GM23338 (cell line): Measurements from ENCODE around the gene RPL15. TPM values are rescaled to one million over a fixed set of nuclear protein-coding genes. Genes with fewer than 3 reads are reported as not detected.

Source experiments
- ATAC-seq: fragments of 200-7000 bp; cut with Tn5 transposase; 3 replicates; pipeline ENCODE4 v1.9.1; 2020
- DNase-seq: peaks from one replicate; pipeline ENCODE4 v3.0.0-alpha.2; 2015; ENCODE audit warnings: low spot score
- H2AFZ ChIP-seq: fragments of 200-600 bp; sonication (generic); 2 replicates; pipeline ENCODE4 v1.8.0; 2016; ENCODE audit warnings: antibody characterized with exemption, mild to moderate bottlenecking, moderate library complexity
- H3F3A ChIP-seq: fragments of 200-600 bp; sonication (generic); replicated peaks from 2 replicates; pipeline ENCODE4 v1.8.0; 2017; ENCODE audit warnings: antibody characterized with exemption, mixed run types, low read depth
- H3K27ac ChIP-seq: fragments of 200-600 bp; sonication (generic); 2 replicates; pipeline ENCODE4 v1.6.1; 2016; ENCODE audit warnings: low read depth
- H3K27me3 ChIP-seq: fragments of 200-600 bp; sonication (generic); 2 replicates; pipeline ENCODE4 v1.8.0; 2016; ENCODE audit warnings: mild to moderate bottlenecking, mixed run types, moderate library complexity; ENCODE audit not compliant: insufficient read depth
- H3K36me3 ChIP-seq: fragments of 200-600 bp; sonication (generic); 2 replicates; pipeline ENCODE4 v1.8.0; 2016; ENCODE audit warnings: mild to moderate bottlenecking; ENCODE audit not compliant: insufficient read depth
- H3K4me1 ChIP-seq: fragments of 200-600 bp; sonication (generic); 2 replicates; pipeline ENCODE4 v1.8.0; 2016; ENCODE audit warnings: mild to moderate bottlenecking, moderate library complexity; ENCODE audit not compliant: insufficient read depth
- H3K4me2 ChIP-seq: fragments of 200-600 bp; sonication (generic); 2 replicates; pipeline ENCODE4 v1.7.1; 2017; ENCODE audit warnings: mixed run types
- H3K4me3 ChIP-seq: fragments of 200-600 bp; sonication (generic); 2 replicates; pipeline ENCODE4 v1.6.1; 2016; ENCODE audit warnings: mixed run types
- H3K79me2 ChIP-seq: fragments of 200-600 bp; sonication (generic); replicated peaks from 2 replicates; pipeline ENCODE4 v1.8.0; 2017; ENCODE audit warnings: mild to moderate bottlenecking; ENCODE audit not compliant: insufficient read depth
- H3K9me2 ChIP-seq: fragments of 200-600 bp; sonication (generic); 2 replicates; pipeline ENCODE4 v1.8.0; 2017; ENCODE audit not compliant: insufficient read depth
- H4K20me1 ChIP-seq: fragments of 200-600 bp; sonication (generic); replicated peaks from 2 replicates; pipeline ENCODE4 v1.8.0; 2017; ENCODE audit warnings: mild to moderate bottlenecking; ENCODE audit not compliant: insufficient read depth
- H3K27ac Mint-ChIP-seq: 2 replicates; pipeline ENCODE4 v1.8.0; 2020; ENCODE audit warnings: inconsistent platforms, mild to moderate bottlenecking, moderate library complexity, mixed read lengths
- H3K27me3 Mint-ChIP-seq: 3 replicates; pipeline ENCODE4 v1.8.0; 2022; ENCODE audit warnings: low read depth, mild to moderate bottlenecking, moderate library complexity, mixed read lengths, inconsistent platforms; ENCODE audit not compliant: insufficient read depth, poor library complexity
- H3K36me3 Mint-ChIP-seq: 3 replicates; pipeline ENCODE4 v1.8.0; 2021; ENCODE audit warnings: low read depth, mild to moderate bottlenecking, inconsistent platforms, moderate library complexity, mixed read lengths
- H3K4me1 Mint-ChIP-seq: 3 replicates; pipeline ENCODE4 v1.8.0; 2020; ENCODE audit warnings: mild to moderate bottlenecking, inconsistent platforms, mixed read lengths
- H3K4me3 Mint-ChIP-seq: 3 replicates; pipeline ENCODE4 v1.8.0; 2021; ENCODE audit warnings: moderate library complexity, mild to moderate bottlenecking, inconsistent platforms, mixed read lengths
- H3K9me3 Mint-ChIP-seq: 3 replicates; pipeline ENCODE4 v1.8.0; 2020; ENCODE audit warnings: moderate library complexity, mild to moderate bottlenecking, inconsistent platforms, mixed read lengths
- CREB1 ChIP-seq: fragments of 250-450 bp; sonication (Bioruptor Pico); IDR thresholded peaks from 2 replicates; pipeline ENCODE4 v1.5.0; 2020; ENCODE audit warnings: low read depth, mild to moderate bottlenecking, moderate library complexity
- EZH2phosphoT487 ChIP-seq: fragments of 200-600 bp; sonication (generic); IDR thresholded peaks from one replicate; pipeline ENCODE4 v1.8.1; 2018; ENCODE audit warnings: antibody characterized with exemption; ENCODE audit not compliant: unreplicated experiment
- JUNB ChIP-seq: IDR thresholded peaks from one replicate; pipeline ENCODE4 v1.6.1; 2016; ENCODE audit warnings: antibody characterized with exemption; ENCODE audit not compliant: unreplicated experiment
- REST ChIP-seq: IDR thresholded peaks from one replicate; pipeline ENCODE4 v1.6.1; 2018; ENCODE audit warnings: antibody characterized with exemption; ENCODE audit not compliant: unreplicated experiment
- ZNF331 ChIP-seq: fragments of 250-450 bp; sonication (Bioruptor Pico); IDR thresholded peaks from 2 replicates; pipeline ENCODE4 v1.5.0; 2020; ENCODE audit warnings: low read depth, mild to moderate bottlenecking, moderate library complexity
- ZNF462 ChIP-seq: fragments of 250-450 bp; sonication (Bioruptor Pico); IDR thresholded peaks from 2 replicates; pipeline ENCODE4 v1.5.0; 2020; ENCODE audit warnings: mild to moderate bottlenecking, moderate library complexity
- polyA plus RNA-seq: library from polyadenylated mRNA; unstranded; fragments of >200 nt; fragmentation: Nextera tagmentation; extraction: Ambion mirVana; gene quantifications from 2 replicates; pipeline ENCODE4 v1.2.1, GENCODE V29; 2016
- total RNA-seq: library from RNA; depleted of rRNA; stranded (reverse); fragments of >200 nt; shearing (Covaris generic); gene quantifications from 2 replicates; pipeline ENCODE4 v1.2.3, GENCODE V29; 2014

Gene RPL15
- total and polyA plus RNA-seq, 2 experiments from 2014 or later, result 2,868 to 3,117 TPM

GRCh38 chr3:23909341-23909740 is 7.6 kb upstream of the RPL15 start (continued):
- no peak for TF ChIP-seq ZNF462 (CRISPR knock-in tag)
- TF ChIP-seq ZNF331, result no peak
- no peak for TF ChIP-seq EZH2phosphoT487
- no peak for TF ChIP-seq JUNB
- no peak for TF ChIP-seq CREB1 (CRISPR knock-in tag)

- H2AFZ ChIP-seq, result no peak overlapping the region
- peaks cover 10% of the 10 kb centered on the region for H3K4me1 ChIP-seq
- Mint-ChIP-seq H3K4me3 (no peak overlapping the region), H3K27ac (no peak overlapping the region), H3K36me3 (peaks cover 17% of the 10 kb centered on the region), H3K27me3 (peaks cover 3% of the 10 kb centered on the region), H3K9me3 (no peaks in the 10 kb centered on the region), H3K4me1 (peaks cover 12% of the 10 kb centered on the region)
- no peaks in the 10 kb centered on the region for H3K9me2 ChIP-seq
- H3K79me2 ChIP-seq, result peaks cover 58% of the 10 kb centered on the region
- no peaks in the 10 kb centered on the region for H4K20me1 ChIP-seq
- H3K36me3 ChIP-seq, result peaks cover 4% of the 10 kb centered on the region; the same call in 1 of the 2 replicates
- no peak for TF ChIP-seq REST
- no peak for TF ChIP-seq ZNF462 (CRISPR knock-in tag)
- H3K27ac ChIP-seq, result no peak overlapping the region
- no peak overlapping the region for H3K4me3 ChIP-seq
- ATAC-seq (no peak), DNase-seq (no peak)
- H3F3A ChIP-seq, result no peaks in the 10 kb centered on the region
- H3K4me2 ChIP-seq, result no peak overlapping the region
- peaks cover 10% of the 10 kb centered on the region for H3K27me3 ChIP-seq
Observed at GRCh38 chr3:23911397-23911796, 5.5 kb upstream of the RPL15 start.
